HG03196 (cell line): Measurements from ENCODE around the gene HSPB9.
"Not testable (repeated sequence)": the region's sequence is repeated elsewhere in the genome, so short reads cannot be mapped to it uniquely, and the experiment has no call there.

Source experiments
- ATAC-seq: cut with Tn5 transposase; IDR thresholded peaks from one replicate; pipeline ENCODE4 v1.9.1; 2021; ENCODE audit not compliant: unreplicated experiment

HSPB9 gene

DNA sequence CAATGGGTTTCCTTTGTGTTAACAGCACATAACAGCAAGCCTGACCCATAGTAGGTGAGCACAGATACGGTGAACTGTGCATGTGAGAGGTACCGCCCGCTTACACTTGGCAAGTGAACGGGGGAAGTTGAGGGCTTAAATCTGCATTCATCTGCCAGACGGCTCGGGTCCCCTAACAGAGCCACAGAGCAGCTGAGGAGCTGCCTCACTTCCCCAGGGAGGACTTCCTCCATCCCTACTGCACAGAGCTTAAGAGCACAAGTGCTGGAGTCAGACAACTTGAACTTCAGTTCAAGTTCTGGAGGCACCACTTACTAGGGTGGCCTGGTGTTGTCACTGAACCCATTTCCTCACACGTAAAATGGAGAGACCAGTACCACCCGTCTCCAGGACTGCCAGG, 18.8 kb downstream of the HSPB9 start:
- ATAC-seq = no peak

DNA sequence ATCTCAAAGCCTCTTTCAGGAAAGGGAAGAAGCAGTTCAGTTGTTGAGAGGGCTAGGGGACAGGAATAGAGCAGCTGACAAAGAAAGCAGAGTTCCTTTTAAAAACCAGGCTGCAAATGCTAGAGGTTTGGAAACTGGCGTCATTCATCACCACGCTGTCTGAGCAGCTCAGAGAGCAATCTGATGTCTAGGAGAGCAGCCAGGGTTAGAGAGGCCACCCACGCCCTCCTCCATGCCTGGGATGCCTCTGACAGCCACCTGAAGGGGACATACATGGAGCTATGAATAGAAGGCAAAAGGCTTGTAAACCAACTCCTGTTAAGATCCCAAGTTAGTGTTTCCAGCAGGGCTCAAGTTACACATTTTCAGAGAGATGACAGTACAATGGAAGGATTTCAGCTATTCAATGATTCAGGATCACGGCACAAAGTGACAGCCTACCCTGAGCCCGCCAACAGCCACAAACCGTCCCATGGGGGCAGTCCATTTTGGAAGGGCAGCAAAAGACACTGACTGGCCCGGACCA, 19.8 kb downstream of the HSPB9 start:
- no peak for ATAC-seq

- ATAC-seq = not testable (repeated sequence)
These were observed 20.5 kb downstream of the HSPB9 start for GRCh38 chr17:42143138-42143537.

DNA sequence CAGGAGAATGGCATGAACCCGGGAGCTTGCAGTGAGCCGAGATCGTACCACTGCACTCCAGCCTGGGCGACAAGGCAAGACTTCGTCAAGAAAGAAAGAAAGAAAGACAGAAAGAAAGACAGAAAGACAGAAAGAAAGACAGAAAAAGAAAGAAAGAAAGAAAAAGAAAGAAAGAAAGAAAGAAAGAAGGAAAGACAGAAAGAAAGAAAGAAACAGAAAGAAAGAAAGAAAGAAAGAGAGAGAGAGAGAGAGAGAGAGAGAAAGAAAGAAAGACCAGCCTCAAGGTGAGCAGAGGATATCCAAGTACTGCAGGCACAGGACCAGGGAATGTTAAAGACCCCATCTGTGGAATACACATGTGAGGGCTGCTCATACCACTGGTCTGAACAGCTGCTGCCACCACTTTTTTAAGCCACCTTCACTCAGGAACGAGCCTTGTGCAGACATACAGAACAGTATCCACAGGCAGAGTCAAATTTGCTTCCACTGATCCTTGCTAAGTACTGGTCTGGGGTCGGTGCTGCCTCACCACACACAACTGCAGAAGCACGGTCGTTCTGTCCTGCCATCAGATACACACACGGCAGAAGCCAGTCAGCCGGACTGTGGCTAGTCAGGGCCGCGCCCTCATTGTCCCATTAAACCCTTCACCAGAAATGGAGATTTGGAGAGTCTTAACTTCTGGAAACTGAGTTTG, 24.5 kb downstream of the HSPB9 start:
- ATAC-seq = no peak

DNA sequence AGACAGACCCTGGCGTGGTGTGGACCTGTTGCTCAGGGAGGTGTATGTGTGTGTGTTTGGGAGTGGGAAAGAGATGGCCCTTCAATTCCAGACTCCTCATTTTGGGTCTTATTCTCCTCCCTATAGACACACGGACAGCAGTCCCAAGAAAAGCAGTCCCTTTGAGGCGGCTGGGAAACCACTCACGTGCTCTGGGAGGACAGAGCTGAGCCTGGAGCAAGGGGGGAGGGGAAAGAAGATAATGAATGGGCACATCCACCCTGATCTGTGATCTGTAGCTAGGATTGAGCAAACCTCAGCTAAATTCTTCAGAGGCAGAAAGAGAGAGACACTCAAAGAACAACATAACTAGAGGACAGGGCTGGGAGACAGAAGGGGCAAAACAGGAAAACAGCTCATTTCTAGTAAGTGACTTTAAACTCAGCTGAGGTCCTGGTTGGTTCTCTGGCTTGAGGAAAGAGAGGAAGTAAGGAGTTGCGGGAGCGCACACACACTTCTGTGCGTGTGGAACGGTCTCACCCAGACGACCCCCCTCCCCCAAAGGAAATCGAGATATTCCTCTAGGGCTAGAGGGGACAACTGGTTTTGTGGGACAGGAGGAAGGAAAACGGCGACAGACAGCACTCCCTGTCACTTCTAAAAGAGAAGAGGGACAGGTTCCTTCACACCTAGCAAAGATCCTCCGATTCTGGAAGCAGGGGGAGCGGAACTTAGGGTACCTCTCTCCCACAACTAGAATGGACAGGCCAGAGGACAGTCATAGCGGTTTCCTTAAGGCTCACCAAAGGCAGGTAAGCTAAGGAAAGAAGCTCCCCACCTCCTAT, 31.5 kb downstream of the HSPB9 start:
- no peak for ATAC-seq

DNA sequence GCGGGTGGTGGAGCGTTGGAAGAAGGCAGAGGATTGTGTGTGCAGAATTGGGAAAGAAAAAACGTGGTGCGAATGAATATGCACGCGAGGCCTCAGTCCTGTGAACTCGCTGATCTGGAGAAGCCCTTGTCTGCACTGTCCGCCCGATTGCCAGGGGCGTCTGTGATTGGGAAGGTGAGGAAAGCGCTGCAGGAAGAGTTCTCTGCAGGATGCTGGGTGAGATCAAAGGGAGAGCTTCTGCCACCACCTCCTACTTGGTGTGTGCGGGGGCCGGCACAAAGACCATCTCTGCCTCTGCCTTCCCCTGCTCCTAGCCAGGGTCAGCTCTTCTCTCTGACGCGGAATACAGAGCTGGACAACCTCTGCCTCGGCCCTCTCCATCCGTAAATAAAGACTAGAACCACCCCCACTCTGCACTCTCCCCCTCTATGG, 33.0 kb downstream of the HSPB9 start:
- no peak for ATAC-seq

- ATAC-seq = no peak
These were observed 37.4 kb downstream of the HSPB9 start for GRCh38 chr17:42159796-42160530.

DNA sequence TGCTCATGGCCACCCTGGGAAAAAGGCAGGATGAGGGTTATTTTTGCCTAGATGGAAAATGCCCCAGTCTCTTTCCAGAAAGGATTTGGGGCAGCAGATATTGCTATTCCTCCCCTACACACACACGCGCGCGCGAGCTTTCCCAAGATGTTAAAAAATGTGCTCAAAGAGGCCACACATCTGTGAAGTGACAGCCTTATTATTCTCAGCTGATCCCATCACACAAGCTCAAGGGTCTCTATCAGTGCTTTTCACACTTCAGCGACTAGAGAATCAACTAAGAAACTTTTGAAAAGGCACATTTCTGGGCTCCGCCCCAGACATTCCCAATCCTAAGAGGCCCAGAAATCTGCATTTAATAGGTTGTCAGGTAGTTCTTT, 37.9 kb downstream of the HSPB9 start:
- no peak for ATAC-seq

GRCh38 chr17:42163113-42163512, 40.5 kb downstream of the HSPB9 start:
- ATAC-seq = no peak

- no peak for ATAC-seq
These were observed 41.2 kb downstream of the HSPB9 start for GRCh38 chr17:42163696-42164407.

DNA sequence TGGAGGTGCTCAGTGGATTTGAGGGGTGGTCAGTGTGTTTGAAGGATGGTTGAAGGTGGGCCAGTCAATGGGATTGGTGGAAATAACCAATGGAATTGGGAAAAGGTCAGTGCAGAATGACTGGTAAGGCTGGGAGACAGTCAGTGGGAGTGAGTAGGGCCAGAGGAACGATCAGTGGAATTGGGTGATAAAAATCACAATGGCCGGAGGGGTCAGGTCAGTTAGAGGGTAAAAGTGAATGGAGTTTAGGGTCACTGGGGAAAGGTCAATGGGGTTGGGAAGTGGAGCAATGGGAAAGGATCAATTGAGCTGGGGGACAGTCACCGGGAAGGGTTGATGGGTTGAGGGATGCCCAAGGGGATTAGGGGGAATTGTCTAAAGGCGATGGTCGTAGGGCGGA, 43.1 kb downstream of the HSPB9 start:
- no peak for ATAC-seq

- ATAC-seq = no peak
These were observed 43.7 kb downstream of the HSPB9 start for GRCh38 chr17:42166196-42166763.

DNA sequence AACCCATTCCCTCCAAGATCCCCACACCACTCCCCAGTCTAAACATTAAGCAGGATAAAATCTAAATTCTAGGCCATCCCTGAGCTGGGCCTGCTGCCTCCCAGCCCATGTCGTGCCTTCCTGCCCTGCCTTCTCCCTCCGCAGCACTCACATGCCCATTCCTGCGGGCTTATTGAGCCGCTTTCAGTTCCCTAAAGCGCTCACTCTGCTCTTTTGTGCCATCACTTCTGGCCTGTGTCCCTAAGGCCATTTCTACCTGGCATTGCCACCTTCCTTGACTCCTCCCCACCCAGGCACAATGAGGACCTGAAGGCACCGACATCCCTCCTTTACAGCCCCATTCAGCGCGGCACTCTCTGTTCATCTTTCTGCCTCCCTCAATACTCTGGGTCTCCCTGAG, 45.2 kb downstream of the HSPB9 start:
- no peak for ATAC-seq

DNA sequence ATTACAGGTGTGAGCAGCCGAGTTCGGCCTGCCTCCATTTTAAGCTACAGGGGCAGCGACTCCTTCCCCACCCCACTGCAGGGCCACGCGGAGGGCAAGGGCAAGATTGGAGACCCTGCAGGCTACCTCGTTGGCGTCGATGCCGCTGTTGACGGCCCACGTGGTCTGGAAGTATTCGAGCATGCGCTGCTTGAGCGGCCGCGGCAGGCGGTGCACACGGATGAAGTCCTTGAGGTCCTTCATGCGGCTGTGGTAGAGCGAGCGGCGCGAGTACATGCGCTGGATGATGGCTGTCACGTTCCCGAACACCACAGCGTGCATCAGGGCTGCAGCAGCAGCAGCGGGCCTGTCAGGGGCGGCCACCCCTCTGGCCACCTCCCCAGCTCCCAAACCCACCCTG, 46.7 kb downstream of the HSPB9 start:
- ATAC-seq = no peak

GRCh38 chr17:42171831-42172230, 49.2 kb downstream of the HSPB9 start:
- no peak for ATAC-seq
